GM13977 (cell line): Measurements from ENCODE around the gene RADIL.

Source experiments
- DNase-seq: peaks from one replicate; pipeline ENCODE4 v3.0.0; 2012; ENCODE audit warnings: low spot score
- in situ Hi-C: fragments of 300-500 bp; cut with MboI; formaldehyde crosslinking; loops from one replicate; pipeline ENCODE4 v1.12.0; 2022; ENCODE audit warnings: low sequenced_read_pairs, low pct_unique_long_range_greater_than_20kb, mixed read lengths, inconsistent platforms; ENCODE audit not compliant: unreplicated experiment
- TF ChIP-seq, protein P1 (sequence below): IDR thresholded peaks from 2 replicates; pipeline ENCODE4 v1.5.1; 2012; ENCODE audit warnings: mild to moderate bottlenecking, control low read depth; ENCODE audit not compliant: insufficient read depth; ENCODE audit errors: extremely low read depth, missing control alignments

The RADIL gene

GRCh38 chr7:4818000-4818794 lies 65.3 kb downstream of the RADIL start:
- in situ Hi-C loops = no loop called here
- TF ChIP-seq, protein P1, sequence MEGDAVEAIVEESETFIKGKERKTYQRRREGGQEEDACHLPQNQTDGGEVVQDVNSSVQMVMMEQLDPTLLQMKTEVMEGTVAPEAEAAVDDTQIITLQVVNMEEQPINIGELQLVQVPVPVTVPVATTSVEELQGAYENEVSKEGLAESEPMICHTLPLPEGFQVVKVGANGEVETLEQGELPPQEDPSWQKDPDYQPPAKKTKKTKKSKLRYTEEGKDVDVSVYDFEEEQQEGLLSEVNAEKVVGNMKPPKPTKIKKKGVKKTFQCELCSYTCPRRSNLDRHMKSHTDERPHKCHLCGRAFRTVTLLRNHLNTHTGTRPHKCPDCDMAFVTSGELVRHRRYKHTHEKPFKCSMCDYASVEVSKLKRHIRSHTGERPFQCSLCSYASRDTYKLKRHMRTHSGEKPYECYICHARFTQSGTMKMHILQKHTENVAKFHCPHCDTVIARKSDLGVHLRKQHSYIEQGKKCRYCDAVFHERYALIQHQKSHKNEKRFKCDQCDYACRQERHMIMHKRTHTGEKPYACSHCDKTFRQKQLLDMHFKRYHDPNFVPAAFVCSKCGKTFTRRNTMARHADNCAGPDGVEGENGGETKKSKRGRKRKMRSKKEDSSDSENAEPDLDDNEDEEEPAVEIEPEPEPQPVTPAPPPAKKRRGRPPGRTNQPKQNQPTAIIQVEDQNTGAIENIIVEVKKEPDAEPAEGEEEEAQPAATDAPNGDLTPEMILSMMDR = no peak
- DNase-seq = no peak

DNA sequence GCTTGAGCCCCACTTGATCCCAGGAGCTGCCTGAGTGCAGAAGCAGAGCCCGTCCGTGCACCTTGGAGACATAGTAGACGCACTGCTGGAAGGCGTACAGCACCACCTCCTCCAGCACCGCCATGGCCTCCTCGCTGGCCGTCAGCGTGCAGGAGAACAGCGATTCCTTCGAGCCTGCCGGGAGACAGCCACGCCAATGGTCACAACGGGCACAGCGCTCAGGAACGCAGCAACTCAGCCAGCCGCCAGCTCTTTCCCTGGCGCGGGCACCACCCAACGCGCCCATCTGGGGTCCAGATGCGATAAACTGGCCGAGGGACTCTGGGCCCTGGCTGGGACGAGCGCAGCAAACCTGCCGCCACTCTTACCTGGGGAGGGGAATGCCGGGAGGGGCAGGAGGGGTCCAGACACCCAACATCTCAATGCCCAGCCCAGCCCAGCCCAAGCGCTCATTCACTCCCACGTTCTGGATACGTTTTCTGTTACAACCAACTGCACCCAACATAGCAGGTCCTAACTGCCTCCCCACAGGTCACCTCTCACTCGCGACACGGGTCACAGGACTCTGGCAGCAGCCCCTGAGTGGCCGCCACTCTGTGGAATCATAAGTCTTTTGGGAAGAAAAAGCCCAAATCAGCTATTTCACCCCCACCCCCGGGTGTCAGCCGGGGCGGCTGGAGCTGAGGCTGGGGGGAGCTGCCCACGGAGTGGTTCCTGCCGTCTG lies 66.2 kb downstream of the RADIL start:
- in situ Hi-C loops = no loop called here
- DNase-seq = no peak
- TF ChIP-seq, protein P1 = no peak

DNA sequence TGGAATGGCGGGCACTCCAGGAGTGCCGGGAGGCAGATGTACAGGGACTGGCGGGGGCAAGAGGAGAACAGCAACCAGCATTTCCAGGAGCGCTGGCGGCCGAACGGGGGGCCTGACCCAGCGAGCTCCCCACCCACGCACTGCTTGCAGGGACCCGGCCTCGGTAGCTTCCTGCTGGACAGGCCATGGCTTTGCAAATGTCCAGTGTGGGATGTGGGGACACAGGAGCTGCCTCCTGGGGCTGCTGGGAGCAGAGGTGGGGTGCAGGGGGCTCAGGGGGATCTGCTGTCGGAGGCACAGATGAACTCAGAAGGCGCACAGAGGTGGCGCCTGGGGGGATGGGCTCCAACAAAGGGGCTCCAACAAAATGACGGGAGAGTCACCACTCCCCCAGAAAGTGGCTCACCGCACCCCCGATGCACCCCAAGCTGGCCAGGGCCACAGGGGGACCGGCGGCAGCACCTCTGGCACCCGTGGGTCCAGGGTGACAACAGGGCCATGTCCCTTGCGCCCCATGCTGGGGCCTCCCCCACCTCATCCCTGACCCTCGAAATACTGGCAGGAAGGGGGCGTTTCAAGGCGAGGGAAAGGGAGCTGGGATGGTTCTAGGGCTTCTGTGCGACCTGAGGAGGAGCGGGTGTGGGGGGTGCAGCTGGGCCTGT lies 67.0 kb downstream of the RADIL start:
- no peak for DNase-seq
- in situ Hi-C loops = no loop called here
- TF ChIP-seq, protein P1 = no peak

GRCh38 chr7:4815609-4816418 lies 67.7 kb downstream of the RADIL start:
- TF ChIP-seq, protein P1 = no peak
- in situ Hi-C loops = no loop called here
- DNase-seq = no peak

DNA sequence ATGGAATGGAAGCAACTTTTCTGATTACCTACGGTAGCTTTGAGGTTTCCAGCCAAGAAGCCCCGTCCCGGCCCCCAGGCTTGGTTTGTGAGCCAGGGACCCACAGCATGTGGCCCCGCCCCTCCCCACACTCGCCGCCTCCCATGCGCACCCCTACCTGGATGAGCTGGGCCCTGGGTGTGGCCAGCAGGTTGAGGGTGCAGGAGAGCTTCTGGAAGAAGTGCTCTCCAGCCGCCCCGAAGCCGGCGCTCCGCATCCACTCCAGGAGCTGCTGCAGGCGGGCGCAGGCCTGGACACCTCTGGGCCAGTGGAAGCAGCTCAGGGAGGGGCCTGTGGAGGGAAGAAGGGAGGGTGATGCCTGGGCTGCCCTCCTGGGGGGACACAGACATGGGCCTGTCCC lies 68.4 kb downstream of the RADIL start:
- TF ChIP-seq, protein P1 = no peak
- in situ Hi-C loops = no loop called here
- no peak for DNase-seq

- in situ Hi-C loops = no loop called here
- TF ChIP-seq, protein P1 = no peak
These were observed 69.1 kb downstream of the RADIL start for GRCh38 chr7:4814433-4814832.

More at GRCh38 chr7:4814433-4814832, 69.1 kb downstream of the RADIL start:
- DNase-seq = no peak
